Kidney epithelial cell (primary cell): Measurements from ENCODE around the gene TUBA8. TPM values are rescaled to one million over a fixed set of nuclear protein-coding genes. Genes with fewer than 3 reads are reported as not detected.
A peak's percentile ranks its signal among the peaks of the same experiment; 100 is the strongest.
"Not testable (repeated sequence)": the region's sequence is repeated elsewhere in the genome, so short reads cannot be mapped to it uniquely, and the experiment has no call there.

Experiments
- DNase-seq: peaks from one replicate; pipeline ENCODE4 v3.0.0-alpha.2; 2010; ENCODE audit warnings: low read depth
- H3K27me3 ChIP-seq: 2 replicates; pipeline ENCODE4 v1.6.0; 2011; ENCODE audit warnings: low read length; ENCODE audit not compliant: control insufficient read depth, insufficient read depth
- H3K36me3 ChIP-seq: 2 replicates; pipeline ENCODE4 v1.5.1; 2011; ENCODE audit warnings: low read length; ENCODE audit not compliant: control insufficient read depth, insufficient read depth
- H3K4me3 ChIP-seq: 2 replicates; pipeline ENCODE4 v1.5.1; 2011; ENCODE audit warnings: low read depth, mild to moderate bottlenecking, control low read depth, low read length
- CTCF ChIP-seq: IDR thresholded peaks from 2 replicates; pipeline ENCODE4 v1.5.1; 2011; ENCODE audit warnings: mild to moderate bottlenecking, moderate library complexity, low read length, control low read depth, inconsistent platforms; ENCODE audit not compliant: insufficient read depth, poor library complexity, severe bottlenecking
- total RNA-seq: library from RNA; depleted of rRNA; stranded (reverse); fragments of >200 nt; gene quantifications from 2 replicates; pipeline ENCODE4 v1.2.3, GENCODE V29; 2015

The TUBA8 gene
- total RNA-seq, 1 donor from 2014 or later: 2.2 TPM

- Histone ChIP-seq H3K27me3 (no peaks in the 10 kb centered on the region), H3K36me3 (no peaks in the 10 kb centered on the region), H3K4me3 (no peak overlapping the region)
- TF ChIP-seq CTCF: no peak
- DNase-seq: no peak
Observed at GRCh38 chr22:18152519-18152918, 41.9 kb downstream of the TUBA8 start.

GRCh38 chr22:18154821-18155390 lies 44.3 kb downstream of the TUBA8 start:
- Histone ChIP-seq H3K4me3 (no peak overlapping the region), H3K27me3 (no peaks in the 10 kb centered on the region), H3K36me3 (no peaks in the 10 kb centered on the region)
- DNase-seq: no peak
- TF ChIP-seq CTCF: no peak

GRCh38 chr22:18155546-18155945 lies 44.9 kb downstream of the TUBA8 start:
- H3K4me3 ChIP-seq, DNase-seq, H3K36me3 ChIP-seq, H3K27me3 ChIP-seq: not testable (repeated sequence)

- no peak overlapping the region for H3K4me3 ChIP-seq
- peak; percentile 87 for TF ChIP-seq CTCF
- peak; percentile 60 for DNase-seq
- no peaks in the 10 kb centered on the region for H3K36me3 ChIP-seq
- H3K27me3 ChIP-seq: no peaks in the 10 kb centered on the region
Observed at GRCh38 chr22:18156878-18157713, 46.5 kb downstream of the TUBA8 start.

GRCh38 chr22:18157714-18158028 lies 47.1 kb downstream of the TUBA8 start:
- TF ChIP-seq CTCF: no peak
- DNase-seq: no peak
- Histone ChIP-seq H3K27me3 (no peaks in the 10 kb centered on the region), H3K4me3 (no peak overlapping the region), H3K36me3 (no peaks in the 10 kb centered on the region)

GRCh38 chr22:18160641-18161040 lies 50.0 kb downstream of the TUBA8 start:
- not testable (repeated sequence) for H3K4me3 ChIP-seq, DNase-seq, H3K27me3 ChIP-seq, H3K36me3 ChIP-seq

- not testable (repeated sequence) for H3K36me3 ChIP-seq, DNase-seq
Observed at GRCh38 chr22:18163843-18164242, 53.2 kb downstream of the TUBA8 start.

GRCh38 chr22:18164584-18164983 lies 54.0 kb downstream of the TUBA8 start:
- not testable (repeated sequence) for H3K27me3 ChIP-seq, H3K36me3 ChIP-seq, DNase-seq, H3K4me3 ChIP-seq

More at GRCh38 chr22:18163843-18164242, 53.2 kb downstream of the TUBA8 start:
- H3K27me3 ChIP-seq, H3K4me3 ChIP-seq: not testable (repeated sequence)

GRCh38 chr22:18165356-18165755 lies 54.7 kb downstream of the TUBA8 start:
- not testable (repeated sequence) for H3K27me3 ChIP-seq, H3K36me3 ChIP-seq

GRCh38 chr22:18170284-18170683 lies 59.7 kb downstream of the TUBA8 start:
- not testable (repeated sequence) for DNase-seq, H3K36me3 ChIP-seq, H3K27me3 ChIP-seq, H3K4me3 ChIP-seq

More at GRCh38 chr22:18165356-18165755, 54.7 kb downstream of the TUBA8 start:
- not testable (repeated sequence) for DNase-seq, H3K4me3 ChIP-seq
